Measurements from ENCODE around the gene TARP.

DNA sequence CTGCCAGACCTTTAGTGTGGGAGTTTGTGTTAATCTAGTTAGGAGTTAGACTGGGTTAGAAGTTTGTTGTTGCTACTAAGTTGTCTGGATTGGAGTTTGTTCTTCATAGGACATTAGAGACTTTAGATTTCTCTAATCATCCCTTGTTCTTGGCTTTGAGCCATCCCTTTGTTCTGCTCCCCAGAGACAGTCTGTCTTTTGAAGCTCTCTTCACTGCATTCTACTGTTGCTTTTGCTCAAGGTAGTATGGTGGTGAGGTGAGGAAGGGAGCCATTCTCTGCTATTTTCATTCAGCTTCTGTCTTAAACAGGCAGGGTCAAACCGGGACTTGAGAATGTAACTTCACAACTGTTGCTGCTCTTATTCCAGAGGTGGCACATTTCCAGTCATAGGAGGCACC, 10.4 kb upstream of the TARP start:
- TF ChIP-seq POLR2AphosphoS5 (IDR thresholded peaks at IDR 0.05; ENCODE audit: low read depth, low read length) (no peak), TAF1 (IDR thresholded peaks at IDR 0.05; ENCODE audit: borderline replicate concordance, insufficient read depth, low read length) (no peak), SIN3A (IDR thresholded peaks at IDR 0.05; ENCODE audit: borderline replicate concordance, insufficient read depth, low read length) (no peak), FOXP2 (optimal IDR thresholded peaks at IDR 0.05; ENCODE audit: borderline replicate concordance, extremely low read depth, extremely low read length, insufficient read depth) (no peak)
- TF ChIP-seq, protein P1, sequence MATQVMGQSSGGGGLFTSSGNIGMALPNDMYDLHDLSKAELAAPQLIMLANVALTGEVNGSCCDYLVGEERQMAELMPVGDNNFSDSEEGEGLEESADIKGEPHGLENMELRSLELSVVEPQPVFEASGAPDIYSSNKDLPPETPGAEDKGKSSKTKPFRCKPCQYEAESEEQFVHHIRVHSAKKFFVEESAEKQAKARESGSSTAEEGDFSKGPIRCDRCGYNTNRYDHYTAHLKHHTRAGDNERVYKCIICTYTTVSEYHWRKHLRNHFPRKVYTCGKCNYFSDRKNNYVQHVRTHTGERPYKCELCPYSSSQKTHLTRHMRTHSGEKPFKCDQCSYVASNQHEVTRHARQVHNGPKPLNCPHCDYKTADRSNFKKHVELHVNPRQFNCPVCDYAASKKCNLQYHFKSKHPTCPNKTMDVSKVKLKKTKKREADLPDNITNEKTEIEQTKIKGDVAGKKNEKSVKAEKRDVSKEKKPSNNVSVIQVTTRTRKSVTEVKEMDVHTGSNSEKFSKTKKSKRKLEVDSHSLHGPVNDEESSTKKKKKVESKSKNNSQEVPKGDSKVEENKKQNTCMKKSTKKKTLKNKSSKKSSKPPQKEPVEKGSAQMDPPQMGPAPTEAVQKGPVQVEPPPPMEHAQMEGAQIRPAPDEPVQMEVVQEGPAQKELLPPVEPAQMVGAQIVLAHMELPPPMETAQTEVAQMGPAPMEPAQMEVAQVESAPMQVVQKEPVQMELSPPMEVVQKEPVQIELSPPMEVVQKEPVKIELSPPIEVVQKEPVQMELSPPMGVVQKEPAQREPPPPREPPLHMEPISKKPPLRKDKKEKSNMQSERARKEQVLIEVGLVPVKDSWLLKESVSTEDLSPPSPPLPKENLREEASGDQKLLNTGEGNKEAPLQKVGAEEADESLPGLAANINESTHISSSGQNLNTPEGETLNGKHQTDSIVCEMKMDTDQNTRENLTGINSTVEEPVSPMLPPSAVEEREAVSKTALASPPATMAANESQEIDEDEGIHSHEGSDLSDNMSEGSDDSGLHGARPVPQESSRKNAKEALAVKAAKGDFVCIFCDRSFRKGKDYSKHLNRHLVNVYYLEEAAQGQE (IDR thresholded peaks at IDR 0.05; ENCODE audit: insufficient read depth in 1 of 2, low read depth in 2 of 2, low read length in 2 of 2): no peak
